ENCODE data around the gene GBF1. TPM values are rescaled to one million over a fixed set of nuclear protein-coding genes. Genes with fewer than 3 reads are reported as not detected.
A peak's percentile ranks its signal among the peaks of the same experiment; 100 is the strongest.

Gene GBF1
- polyA plus RNA-seq, 3 donors, result 4.2 to 17.4 (median 11.9) TPM

GRCh38 chr10:102298899-102299298 lies 53.6 kb downstream of the GBF1 start:
- H3K36me3 ChIP-seq (replicated peaks in 1 of 2; ENCODE audit: control insufficient read depth in 1 of 2, insufficient read depth in 2 of 2, low read length in 2 of 2), result peaks cover 2 to 11% of the 10 kb centered on the region in 2 donors
- no peak overlapping the region for H3K4me3 ChIP-seq (replicated peaks in 1 of 3; ENCODE audit: low read depth in 2 of 3, low read length in 3 of 3)
- TF ChIP-seq CTCF (IDR thresholded peaks at IDR 0.05), result no peak
- intact Hi-C loops (cut with micrococcal nuclease), result no loop called here
- peaks cover 49% of the 10 kb centered on the region for H3K79me2 ChIP-seq (ENCODE audit: insufficient read depth, low read length)
- H4K20me1 ChIP-seq (ENCODE audit: insufficient read depth, low read length), result peaks cover 67% of the 10 kb centered on the region
- H2AFZ ChIP-seq (ENCODE audit: insufficient read depth, low read depth, low read length, poor library complexity, severe bottlenecking), result no peak overlapping the region
- peaks cover 3% of the 10 kb centered on the region for H3K4me1 Mint-ChIP-seq
- no peak for DNase-seq
- H3K9ac ChIP-seq (ENCODE audit: insufficient read depth, low read length, poor library complexity, severe bottlenecking), result no peak overlapping the region
- no peaks in the 10 kb centered on the region for H3K4me1 ChIP-seq (ENCODE audit: control insufficient read depth in 1 of 2, insufficient read depth in 2 of 2, low read length in 2 of 2)
- H3K27ac ChIP-seq (ENCODE audit: low read depth in 1 of 2, low read length in 2 of 2), result no peak overlapping the region
- no peaks in the 10 kb centered on the region for H3K27me3 Mint-ChIP-seq (ENCODE audit: low read depth in 3 of 3)
- no peaks in the 10 kb centered on the region for H3K9me3 ChIP-seq (replicated peaks in 1 of 2; ENCODE audit: control insufficient read depth in 1 of 2, insufficient read depth in 1 of 2, low read length in 2 of 2)
- peak overlapping the region in 2 of 7 donors; percentile 20 to 29 for H3K27ac Mint-ChIP-seq
- no peak overlapping the region for H3K4me3 Mint-ChIP-seq
- H3K27me3 ChIP-seq (ENCODE audit: control insufficient read depth in 2 of 2, insufficient read depth in 2 of 2, low read length in 2 of 2), result no peaks in the 10 kb centered on the region
- peaks cover 9 to 11% of the 10 kb centered on the region in 2 donors for H3K36me3 Mint-ChIP-seq
- peaks cover 0 to 2% (median 0%) of the 10 kb centered on the region in 7 donors for H3K9me3 Mint-ChIP-seq
- H3K4me2 ChIP-seq (replicated peaks; ENCODE audit: extremely low read depth, low read length, poor library complexity, severe bottlenecking), result no peak overlapping the region

GRCh38 chr10:102299873-102300272 lies 54.5 kb downstream of the GBF1 start:
- Histone ChIP-seq H4K20me1 (ENCODE audit: insufficient read depth, low read length) (peaks cover 72% of the 10 kb centered on the region), H3K79me2 (ENCODE audit: insufficient read depth, low read length) (peaks cover 54% of the 10 kb centered on the region), H3K27ac (ENCODE audit: low read depth in 1 of 2, low read length in 2 of 2) (peak overlapping the region in 1 of 2 donors; percentile 13), H3K9ac (ENCODE audit: insufficient read depth, low read length, poor library complexity, severe bottlenecking) (no peak overlapping the region), H3K36me3 (replicated peaks in 1 of 2; ENCODE audit: control insufficient read depth in 1 of 2, insufficient read depth in 2 of 2, low read length in 2 of 2) (peaks cover 2 to 6% of the 10 kb centered on the region in 2 donors), H3K4me2 (replicated peaks; ENCODE audit: extremely low read depth, low read length, poor library complexity, severe bottlenecking) (no peak overlapping the region), H3K9me3 (replicated peaks in 1 of 2; ENCODE audit: control insufficient read depth in 1 of 2, insufficient read depth in 1 of 2, low read length in 2 of 2) (no peaks in the 10 kb centered on the region), H2AFZ (ENCODE audit: insufficient read depth, low read depth, low read length, poor library complexity, severe bottlenecking) (no peak overlapping the region), H3K4me3 (replicated peaks in 1 of 3; ENCODE audit: low read depth in 2 of 3, low read length in 3 of 3) (no peak overlapping the region), H3K4me1 (ENCODE audit: control insufficient read depth in 1 of 2, insufficient read depth in 2 of 2, low read length in 2 of 2) (no peaks in the 10 kb centered on the region), H3K27me3 (ENCODE audit: control insufficient read depth in 2 of 2, insufficient read depth in 2 of 2, low read length in 2 of 2) (no peaks in the 10 kb centered on the region)
- Mint-ChIP-seq H3K4me1 (peaks cover 5% of the 10 kb centered on the region), H3K4me3 (no peak overlapping the region), H3K36me3 (peaks cover 7% of the 10 kb centered on the region in 2 donors), H3K27me3 (ENCODE audit: low read depth in 3 of 3) (no peaks in the 10 kb centered on the region), H3K9me3 (peaks cover 0 to 2% (median 0%) of the 10 kb centered on the region in 7 donors), H3K27ac (peak overlapping the region in 2 of 7 donors; percentile 16 to 50)
- no peak for DNase-seq
- no peak for TF ChIP-seq CTCF (IDR thresholded peaks at IDR 0.05)
- intact Hi-C loops (cut with micrococcal nuclease), result no loop called here

All from CD14-positive monocyte (primary cell).